GM12878 (cell line): ENCODE measurements around the gene PHOSPHO1. TPM values are rescaled to one million over a fixed set of nuclear protein-coding genes. Genes with fewer than 3 reads are reported as not detected.

Source experiments
- ATF7 ChIP-seq: fragments of 450-650 bp; IDR thresholded peaks from 2 replicates; pipeline ENCODE4 v1.6.1; 2016; ENCODE audit warnings: low read depth, mild to moderate bottlenecking
- BCLAF1 ChIP-seq: fragments of 450-650 bp; IDR thresholded peaks from 2 replicates; pipeline ENCODE4 v1.6.1; 2017; ENCODE audit warnings: antibody characterized with exemption, mild to moderate bottlenecking, moderate library complexity
- CREM ChIP-seq: IDR thresholded peaks from 2 replicates; pipeline ENCODE4 v1.6.1; 2014; ENCODE audit warnings: antibody characterized with exemption, low read depth
- FOS ChIP-seq: IDR thresholded peaks from 3 replicates; pipeline ENCODE4 v1.6.1; 2011; ENCODE audit warnings: borderline replicate concordance; ENCODE audit not compliant: insufficient read length; ENCODE audit errors: extremely low read depth
- FOXK2 ChIP-seq: fragments of 450-650 bp; IDR thresholded peaks from 2 replicates; pipeline ENCODE4 v1.6.1; 2017; ENCODE audit warnings: mild to moderate bottlenecking, moderate library complexity
- HDAC6 ChIP-seq: fragments of 200-600 bp; sonication (generic); IDR thresholded peaks from one replicate; pipeline ENCODE4 v1.8.0; 2017; ENCODE audit warnings: antibody characterized with exemption; ENCODE audit not compliant: unreplicated experiment
- IKZF1 ChIP-seq: fragments of 450-650 bp; conservative IDR thresholded peaks from 2 replicates; pipeline ENCODE4 v1.6.1; 2017; ENCODE audit warnings: antibody characterized with exemption, mild to moderate bottlenecking
- IKZF2 ChIP-seq, 2 experiments: fragments of 450-650 bp; IDR thresholded peaks; 2 replicates each; pipeline ENCODE4 v1.6.1; 2017; ENCODE audit warnings: mild to moderate bottlenecking in 2 of 2, moderate library complexity in 2 of 2
- KAT2A ChIP-seq: conservative IDR thresholded peaks from 2 replicates; pipeline ENCODE4 v1.6.1; 2011; ENCODE audit warnings: low read depth, low read length; ENCODE audit not compliant: control insufficient read depth
- NBN ChIP-seq: fragments of 450-650 bp; IDR thresholded peaks from 2 replicates; pipeline ENCODE4 v1.6.1; 2016
- NRF1 ChIP-seq: conservative IDR thresholded peaks from 2 replicates; pipeline ENCODE4 v1.6.1; 2011; ENCODE audit warnings: mild to moderate bottlenecking, low read depth, low read length, improper control_type of control experiment
- PML ChIP-seq: IDR thresholded peaks from 2 replicates; pipeline ENCODE4 v1.6.1; 2012; ENCODE audit warnings: low read length, inconsistent platforms
- SIN3A ChIP-seq: IDR thresholded peaks from 2 replicates; pipeline ENCODE4 v1.6.1; 2012; ENCODE audit warnings: low read depth, low read length, improper control_type of control experiment
- SMARCA5 ChIP-seq: fragments of 450-650 bp; IDR thresholded peaks from 2 replicates; pipeline ENCODE4 v1.6.1; 2017; ENCODE audit warnings: mild to moderate bottlenecking
- STAT1 ChIP-seq: fragments of 450-650 bp; conservative IDR thresholded peaks from 2 replicates; pipeline ENCODE4 v1.6.1; 2014; ENCODE audit warnings: antibody characterized with exemption, mild to moderate bottlenecking
- TARDBP ChIP-seq: IDR thresholded peaks from 2 replicates; pipeline ENCODE4 v1.6.1; 2016; ENCODE audit warnings: borderline replicate concordance
- ZBED1 ChIP-seq: IDR thresholded peaks from 2 replicates; pipeline ENCODE4 v1.6.1; 2016; ENCODE audit warnings: borderline replicate concordance
- ZZZ3 ChIP-seq: IDR thresholded peaks from 2 replicates; pipeline ENCODE4 v1.6.1; 2011; ENCODE audit warnings: low read depth; ENCODE audit not compliant: control insufficient read depth, insufficient read length
- polyA plus RNA-seq, 11 experiments: library from polyadenylated mRNA; depleted of rRNA in 4 of 11; unstranded in 6 of 11; stranded (reverse) in 5 of 11; fragments of >200 nt; fragmentation: Nextera tagmentation in 4 of 11; fragmentation: Illumina TruSeq in 1 of 11; extraction: Ambion mirVana in 4 of 11; extraction: Trizol in 1 of 11; gene quantifications; 1 replicate in 1 of 11; 2 replicates in 10 of 11; pipeline versions ENCODE4 v1.2.1 to v1.2.3, GENCODE V29; 2011 to 2016; ENCODE audit warnings: inconsistent platforms in 2 of 11, missing spikeins in 2 of 11, low read depth in 1 of 11
- total RNA-seq, 4 experiments: library from RNA; depleted of rRNA in 3 of 4; stranded (reverse); fragments of >200 nt in 3 of 4; fragmentation: Illumina TruSeq in 1 of 4; extraction: Trizol in 1 of 4; gene quantifications; 2 replicates each; pipeline versions ENCODE4 v1.2.1 to v1.2.3, GENCODE V29; 2013 to 2021
- TF ChIP-seq, protein P1 (sequence below): fragments of 450-650 bp; IDR thresholded peaks from 2 replicates; pipeline ENCODE4 v1.6.1; 2017; ENCODE audit warnings: borderline replicate concordance
- TF ChIP-seq, protein P2 (sequence below): fragments of 450-650 bp; IDR thresholded peaks from 2 replicates; pipeline ENCODE4 v1.6.1; 2017; ENCODE audit warnings: mild to moderate bottlenecking
- TF ChIP-seq, protein P3 (sequence below): IDR thresholded peaks from 2 replicates; pipeline ENCODE4 v1.6.1; 2011; ENCODE audit warnings: mild to moderate bottlenecking, low read depth, low read length, moderate library complexity; ENCODE audit not compliant: insufficient replicate concordance
- TF ChIP-seq, protein P4 (sequence below): IDR thresholded peaks from 2 replicates; pipeline ENCODE4 v1.6.1; 2012; ENCODE audit warnings: low read length, inconsistent platforms

PHOSPHO1 gene
- total and polyA plus RNA-seq, 10 of the 15 experiments (the other 5 are each of a cell fraction or from before 2014, with no cell fraction given), result 0.03 to 1.5 (median 0.16) TPM; not detected in 2

- TF ChIP-seq, protein P1, sequence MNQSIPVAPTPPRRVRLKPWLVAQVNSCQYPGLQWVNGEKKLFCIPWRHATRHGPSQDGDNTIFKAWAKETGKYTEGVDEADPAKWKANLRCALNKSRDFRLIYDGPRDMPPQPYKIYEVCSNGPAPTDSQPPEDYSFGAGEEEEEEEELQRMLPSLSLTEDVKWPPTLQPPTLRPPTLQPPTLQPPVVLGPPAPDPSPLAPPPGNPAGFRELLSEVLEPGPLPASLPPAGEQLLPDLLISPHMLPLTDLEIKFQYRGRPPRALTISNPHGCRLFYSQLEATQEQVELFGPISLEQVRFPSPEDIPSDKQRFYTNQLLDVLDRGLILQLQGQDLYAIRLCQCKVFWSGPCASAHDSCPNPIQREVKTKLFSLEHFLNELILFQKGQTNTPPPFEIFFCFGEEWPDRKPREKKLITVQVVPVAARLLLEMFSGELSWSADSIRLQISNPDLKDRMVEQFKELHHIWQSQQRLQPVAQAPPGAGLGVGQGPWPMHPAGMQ, result 0 out of 2 replicates have a peak, but pooled peaks have one; percentile 16
- TF ChIP-seq, protein P2, sequence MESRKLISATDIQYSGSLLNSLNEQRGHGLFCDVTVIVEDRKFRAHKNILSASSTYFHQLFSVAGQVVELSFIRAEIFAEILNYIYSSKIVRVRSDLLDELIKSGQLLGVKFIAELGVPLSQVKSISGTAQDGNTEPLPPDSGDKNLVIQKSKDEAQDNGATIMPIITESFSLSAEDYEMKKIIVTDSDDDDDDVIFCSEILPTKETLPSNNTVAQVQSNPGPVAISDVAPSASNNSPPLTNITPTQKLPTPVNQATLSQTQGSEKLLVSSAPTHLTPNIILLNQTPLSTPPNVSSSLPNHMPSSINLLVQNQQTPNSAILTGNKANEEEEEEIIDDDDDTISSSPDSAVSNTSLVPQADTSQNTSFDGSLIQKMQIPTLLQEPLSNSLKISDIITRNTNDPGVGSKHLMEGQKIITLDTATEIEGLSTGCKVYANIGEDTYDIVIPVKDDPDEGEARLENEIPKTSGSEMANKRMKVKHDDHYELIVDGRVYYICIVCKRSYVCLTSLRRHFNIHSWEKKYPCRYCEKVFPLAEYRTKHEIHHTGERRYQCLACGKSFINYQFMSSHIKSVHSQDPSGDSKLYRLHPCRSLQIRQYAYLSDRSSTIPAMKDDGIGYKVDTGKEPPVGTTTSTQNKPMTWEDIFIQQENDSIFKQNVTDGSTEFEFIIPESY, result 0 out of 2 replicates have a peak, but pooled peaks have one; percentile 62
- TF ChIP-seq STAT1, result no peak; the same call in none of the 2 replicates
- TF ChIP-seq SMARCA5, result peak; percentile 97
- TF ChIP-seq, protein P3, sequence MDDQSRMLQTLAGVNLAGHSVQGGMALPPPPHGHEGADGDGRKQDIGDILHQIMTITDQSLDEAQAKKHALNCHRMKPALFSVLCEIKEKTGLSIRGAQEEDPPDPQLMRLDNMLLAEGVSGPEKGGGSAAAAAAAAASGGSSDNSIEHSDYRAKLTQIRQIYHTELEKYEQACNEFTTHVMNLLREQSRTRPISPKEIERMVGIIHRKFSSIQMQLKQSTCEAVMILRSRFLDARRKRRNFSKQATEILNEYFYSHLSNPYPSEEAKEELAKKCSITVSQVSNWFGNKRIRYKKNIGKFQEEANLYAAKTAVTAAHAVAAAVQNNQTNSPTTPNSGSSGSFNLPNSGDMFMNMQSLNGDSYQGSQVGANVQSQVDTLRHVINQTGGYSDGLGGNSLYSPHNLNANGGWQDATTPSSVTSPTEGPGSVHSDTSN, result no peak
- TF ChIP-seq NBN, result peak; percentile 25
- TF ChIP-seq KAT2A, result no peak
- no peak; the same call in 1 of the 2 replicates for TF ChIP-seq ATF7
- no peak for TF ChIP-seq NRF1
- TF ChIP-seq PML, result peak; percentile 68; the same call in 1 of the 2 replicates
- TF ChIP-seq BCLAF1, result no peak
- peak; percentile 54; the same call in 1 of the 2 replicates for TF ChIP-seq FOXK2
- TF ChIP-seq, protein P4, sequence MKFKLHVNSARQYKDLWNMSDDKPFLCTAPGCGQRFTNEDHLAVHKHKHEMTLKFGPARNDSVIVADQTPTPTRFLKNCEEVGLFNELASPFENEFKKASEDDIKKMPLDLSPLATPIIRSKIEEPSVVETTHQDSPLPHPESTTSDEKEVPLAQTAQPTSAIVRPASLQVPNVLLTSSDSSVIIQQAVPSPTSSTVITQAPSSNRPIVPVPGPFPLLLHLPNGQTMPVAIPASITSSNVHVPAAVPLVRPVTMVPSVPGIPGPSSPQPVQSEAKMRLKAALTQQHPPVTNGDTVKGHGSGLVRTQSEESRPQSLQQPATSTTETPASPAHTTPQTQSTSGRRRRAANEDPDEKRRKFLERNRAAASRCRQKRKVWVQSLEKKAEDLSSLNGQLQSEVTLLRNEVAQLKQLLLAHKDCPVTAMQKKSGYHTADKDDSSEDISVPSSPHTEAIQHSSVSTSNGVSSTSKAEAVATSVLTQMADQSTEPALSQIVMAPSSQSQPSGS, result no peak; the same call in none of the 2 replicates
- no peak for TF ChIP-seq HDAC6
- peak; percentile 79 for TF ChIP-seq IKZF1
- TF ChIP-seq TARDBP, result peak; percentile 99
- TF ChIP-seq ZBED1, result peak; percentile 67
- no peak for TF ChIP-seq ZZZ3
- no peak for TF ChIP-seq FOS
- TF ChIP-seq SIN3A, result no peak; the same call in 1 of the 2 replicates
- peak; percentile 71 for TF ChIP-seq CREM
- peak; percentile 58 to 73 for TF ChIP-seq IKZF2 (IDR thresholded peaks at IDR 0.05)
Measured at GRCh38 chr17:49191917-49192741, 38.5 kb downstream of the PHOSPHO1 start (continued).
